RCC 7860 (cell line): ENCODE measurements around the gene LENG9.

ENCODE experiments used
- DNase-seq: peaks from one replicate; pipeline ENCODE4 v3.0.0-alpha.2; 2015; ENCODE audit warnings: low spot score
- FAIRE-seq: peaks from 2 replicates; lab custom pipeline; 2012; peaks lifted over from hg19 to GRCh38; lab: Jason Lieb, UNC

Gene LENG9

DNA sequence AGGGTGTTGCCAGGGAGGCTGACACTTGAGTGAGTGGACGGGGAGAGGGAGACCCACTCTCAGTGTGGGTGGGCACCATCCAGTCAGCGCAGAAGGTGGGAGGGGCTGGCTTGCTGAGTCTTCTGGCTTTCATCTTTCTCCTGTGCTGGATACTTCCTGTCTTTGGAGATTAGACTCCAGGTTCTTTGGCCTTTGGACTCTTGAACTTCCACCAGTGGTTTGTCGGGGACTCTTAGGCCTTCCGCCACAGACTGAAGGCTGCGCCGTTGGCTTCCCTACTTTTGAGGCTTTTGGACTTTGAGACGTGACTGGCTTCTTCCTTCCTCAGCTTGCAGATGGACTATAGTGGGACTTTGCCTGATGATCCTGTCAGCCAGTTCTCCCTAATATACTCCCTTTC, 18.8 kb downstream of the LENG9 start:
- DNase-seq (no peak), FAIRE-seq (no peak)

DNA sequence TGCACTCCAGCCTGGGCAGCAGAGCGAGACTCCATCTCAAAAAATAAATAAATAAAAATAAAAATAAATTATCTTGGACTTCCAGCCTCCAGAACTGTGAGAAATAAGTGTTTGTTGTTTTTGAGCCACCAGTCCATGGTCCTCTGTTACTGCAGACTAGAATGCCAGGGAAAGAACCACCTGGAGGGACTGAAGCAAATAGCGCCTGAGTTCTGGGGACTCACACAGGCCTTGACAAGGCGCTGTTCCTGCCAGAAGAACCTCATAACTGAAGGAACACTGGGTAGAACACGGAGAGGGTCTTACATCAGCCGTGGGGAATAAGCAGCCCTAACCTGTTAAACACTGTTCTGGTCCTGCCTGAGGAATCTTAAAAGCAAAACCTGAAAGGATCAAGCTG, 22.9 kb downstream of the LENG9 start:
- no peak for DNase-seq
- no peak for FAIRE-seq

DNA sequence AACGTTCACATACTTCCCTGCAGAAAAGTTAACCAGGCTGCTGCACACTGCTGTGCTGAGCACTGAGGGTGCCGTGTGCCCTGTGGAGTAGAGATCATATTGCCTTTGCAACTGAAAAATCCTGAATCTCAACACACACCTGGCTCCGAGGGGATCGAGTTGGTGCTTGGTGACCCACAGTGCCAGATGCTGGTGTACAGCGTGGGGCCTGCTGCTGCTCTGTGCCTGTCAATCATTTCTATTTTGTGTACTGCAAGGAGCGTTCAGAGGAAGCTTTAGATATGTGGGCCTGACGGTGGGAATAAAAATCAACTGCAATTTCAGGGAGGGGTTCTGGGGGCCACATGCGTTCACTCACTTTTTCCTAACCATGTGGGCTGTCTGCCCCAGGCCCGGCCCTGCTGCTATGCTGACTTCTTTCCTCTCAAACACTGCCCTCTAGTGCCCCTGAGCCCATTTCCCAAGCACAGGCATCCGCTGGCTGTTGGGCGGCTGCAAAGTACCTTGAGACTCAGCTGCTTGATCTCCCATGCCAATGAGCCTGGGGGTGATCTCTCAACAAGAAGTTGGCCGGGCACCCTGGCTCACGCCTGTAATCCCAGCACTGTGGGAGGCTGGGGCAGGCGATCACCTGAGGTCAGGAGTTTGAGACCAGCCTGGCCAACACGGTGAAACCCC, 24.3 kb downstream of the LENG9 start:
- FAIRE-seq: no peak
- DNase-seq: no peak

DNA sequence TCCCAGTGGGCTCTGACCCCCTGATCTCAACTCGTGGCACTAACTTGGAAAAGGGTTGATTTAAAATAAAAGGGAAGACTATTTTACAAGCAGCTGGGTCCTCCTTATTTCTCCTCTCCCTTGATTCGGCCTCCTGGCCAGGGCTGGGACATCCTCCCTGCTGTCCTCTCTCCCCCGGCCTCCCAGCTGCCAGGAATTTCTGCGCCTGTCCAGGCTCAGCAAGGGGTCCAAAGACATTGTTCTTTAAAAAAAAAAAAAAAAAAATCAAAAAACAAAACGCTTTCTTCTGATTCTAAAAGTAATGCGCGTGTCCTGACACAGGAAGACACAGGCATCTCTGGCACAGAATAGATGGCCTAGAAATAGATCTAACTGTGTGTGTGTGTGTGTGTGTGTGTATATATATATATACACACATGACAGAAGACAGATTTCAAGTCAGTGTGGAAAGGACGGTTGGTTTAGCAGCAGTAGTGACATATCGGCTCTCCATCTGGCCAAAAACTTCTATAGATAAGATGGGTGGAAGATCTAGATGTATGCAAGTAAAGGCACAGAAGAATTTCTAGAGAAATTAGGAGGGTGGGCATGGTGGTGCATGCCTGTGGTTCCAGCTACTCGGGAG, 26.8 kb downstream of the LENG9 start:
- no peak for DNase-seq
- FAIRE-seq: no peak

GRCh38 chr19:54436031-54436523, 27.5 kb downstream of the LENG9 start:
- DNase-seq (no peak), FAIRE-seq (no peak)

- no peak for FAIRE-seq
- DNase-seq: no peak
These were observed 28.0 kb downstream of the LENG9 start for GRCh38 chr19:54435551-54436016.

DNA sequence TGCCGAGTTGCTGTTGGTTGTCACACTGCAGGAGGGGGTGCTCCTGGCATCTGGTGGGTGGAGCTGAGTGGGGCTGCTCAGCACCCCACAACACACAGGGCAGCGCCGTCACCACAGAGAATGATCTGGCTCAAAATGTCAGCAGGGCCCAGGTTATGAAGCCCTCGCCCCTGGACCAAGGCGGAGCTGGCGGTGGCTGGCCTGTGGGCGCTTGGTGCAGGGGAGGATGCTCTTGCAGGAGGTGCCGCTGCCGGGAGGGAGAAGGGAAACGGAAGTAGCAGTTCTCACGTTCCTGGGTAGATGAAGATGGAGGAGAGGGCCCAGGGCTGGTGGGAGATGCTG, 28.7 kb downstream of the LENG9 start:
- DNase-seq (no peak), FAIRE-seq (no peak)

GRCh38 chr19:54434112-54434872, 29.3 kb downstream of the LENG9 start:
- no peak for FAIRE-seq
- DNase-seq: no peak

DNA sequence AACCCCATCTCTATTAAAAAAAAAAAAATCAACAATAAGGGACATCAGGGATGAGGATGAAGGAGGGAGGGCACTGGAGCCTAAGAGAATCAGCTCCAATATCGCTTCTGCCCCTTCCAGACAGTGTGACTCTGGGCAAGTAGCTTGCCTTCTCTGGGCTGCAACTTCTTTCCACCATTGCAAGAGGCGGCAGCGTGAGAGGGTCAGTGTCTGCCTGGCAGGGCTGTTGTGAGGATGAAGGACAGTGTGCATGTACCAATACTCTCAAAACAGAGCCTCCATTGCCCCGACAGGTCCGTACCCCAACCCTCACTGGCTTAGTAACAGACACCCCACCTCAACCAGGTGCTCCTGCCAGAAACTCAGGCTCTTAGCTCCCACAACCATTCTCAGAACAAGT, 29.9 kb downstream of the LENG9 start:
- FAIRE-seq (no peak), DNase-seq (no peak)

GRCh38 chr19:54432144-54432738, 31.3 kb downstream of the LENG9 start:
- FAIRE-seq: no peak
- DNase-seq: no peak

DNA sequence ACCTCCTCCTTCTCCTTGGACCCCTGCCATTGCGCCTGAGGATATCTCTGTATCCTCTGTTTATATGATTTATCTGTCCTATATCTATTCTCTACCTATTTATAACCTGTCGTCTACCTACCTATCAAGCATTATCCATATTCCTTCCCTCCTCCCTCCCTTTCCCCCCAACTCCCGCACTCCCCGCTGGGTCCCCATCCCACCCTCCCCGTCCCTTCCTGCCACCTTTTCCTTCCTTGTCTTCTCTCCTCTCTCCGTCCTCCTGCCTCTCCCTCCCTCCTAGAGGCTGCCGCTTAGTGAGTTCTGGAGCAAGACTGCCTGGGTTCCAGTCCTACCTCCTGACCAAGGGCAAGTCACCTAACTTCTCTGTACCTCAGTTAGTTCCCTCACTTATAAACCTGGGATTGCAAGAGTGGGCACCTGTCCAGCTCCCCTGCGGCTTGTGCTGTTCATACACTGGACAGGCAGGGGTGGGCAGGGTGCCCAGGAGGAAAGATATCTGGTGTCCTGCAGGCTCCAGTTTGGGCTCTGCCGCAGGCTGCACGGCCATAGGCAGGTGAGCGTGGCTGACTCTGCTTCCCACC, 32.2 kb downstream of the LENG9 start:
- no peak for FAIRE-seq
- peak; percentile 13 for DNase-seq

DNA sequence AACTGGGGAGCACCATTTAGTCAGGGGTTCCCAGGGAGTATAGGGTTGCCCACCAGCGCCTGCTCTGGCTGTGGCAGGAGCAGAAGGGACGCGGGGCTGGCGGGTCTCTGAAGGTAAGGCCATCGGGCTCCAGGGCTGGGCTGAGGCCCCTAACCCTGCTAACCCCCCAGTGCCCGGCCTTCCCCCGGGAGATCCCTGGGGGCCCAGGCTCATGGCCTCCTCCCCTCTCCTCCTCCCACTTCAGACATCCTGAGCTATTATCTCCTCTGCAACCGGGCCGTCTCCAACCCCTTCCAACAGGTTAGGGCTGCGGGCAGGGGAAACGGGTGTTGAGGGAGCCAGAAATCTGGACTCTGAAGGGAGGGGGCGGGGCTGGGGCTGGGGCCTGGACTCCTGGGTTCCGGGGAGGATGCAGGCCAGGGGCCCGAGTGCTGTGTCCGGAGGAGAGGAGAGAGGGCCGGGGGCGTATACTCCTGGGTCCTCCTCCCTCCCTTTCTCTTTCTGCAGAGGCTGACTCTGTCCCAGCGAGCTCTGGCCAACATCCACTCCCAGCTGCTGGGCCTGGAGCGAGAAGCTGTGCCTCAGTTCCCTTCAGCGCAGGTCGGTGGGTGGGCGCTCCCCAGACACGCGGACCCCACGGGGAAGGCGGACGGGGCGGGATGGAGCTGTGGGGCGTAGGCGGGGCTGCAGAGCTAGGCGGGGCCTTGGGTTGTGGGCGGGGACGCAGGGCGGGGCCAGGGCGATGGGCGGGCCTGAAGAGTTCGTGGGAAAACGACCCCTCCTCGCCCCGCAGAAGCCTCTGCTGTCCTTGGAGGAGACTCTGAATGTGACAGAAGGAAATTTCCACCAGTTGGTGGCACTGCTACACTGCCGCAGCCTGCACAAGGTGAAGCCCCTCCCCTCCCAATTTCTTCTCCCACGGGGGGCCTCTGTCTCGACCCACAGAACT, 33.0 kb downstream of the LENG9 start:
- FAIRE-seq: no peak

GRCh38 chr19:54429545-54430227, 33.9 kb downstream of the LENG9 start:
- FAIRE-seq: no peak
- no peak for DNase-seq

More for the DNA sequence above, 33.0 kb downstream of the LENG9 start:
- no peak for DNase-seq

DNA sequence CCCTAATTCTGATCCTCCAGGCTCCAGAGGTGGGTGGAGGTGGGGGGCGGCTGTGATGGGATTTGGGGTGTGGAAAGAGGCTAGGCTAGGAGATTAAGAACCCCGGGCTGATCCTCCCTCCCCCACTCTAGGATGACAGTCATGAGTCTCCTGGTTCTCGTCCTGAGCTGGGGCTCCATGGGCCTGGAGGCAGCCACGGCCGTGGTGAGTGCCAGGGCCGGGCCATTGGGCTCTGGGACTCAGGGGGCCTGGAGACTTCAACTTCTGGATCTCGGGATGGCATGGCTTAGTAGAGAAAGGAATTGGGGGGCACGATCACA, 34.4 kb downstream of the LENG9 start:
- DNase-seq: no peak
- no peak for FAIRE-seq

GRCh38 chr19:54428323-54429175, 35.0 kb downstream of the LENG9 start:
- no peak for FAIRE-seq
- no peak for DNase-seq

DNA sequence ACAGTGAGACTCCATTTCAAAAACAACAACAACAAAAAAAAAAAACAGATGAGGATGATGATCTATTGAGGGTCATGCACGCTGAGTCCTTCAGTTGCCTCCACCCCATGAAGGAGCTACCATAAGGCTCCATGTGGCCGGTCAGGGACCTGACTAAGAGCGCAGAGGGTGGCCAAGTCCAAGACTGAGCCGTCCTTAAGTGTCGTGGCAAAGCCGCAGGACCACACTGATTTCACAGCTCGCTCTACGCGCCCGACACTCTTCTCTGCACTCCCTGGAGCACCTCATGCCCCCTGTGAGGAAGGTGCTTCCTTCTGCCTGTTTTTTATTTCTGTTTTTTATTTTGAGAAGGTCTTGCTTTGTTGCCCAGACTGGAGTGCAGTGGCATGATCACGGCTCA, 36.0 kb downstream of the LENG9 start:
- no peak for FAIRE-seq
- DNase-seq: no peak

GRCh38 chr19:54426291-54426931, 37.2 kb downstream of the LENG9 start:
- DNase-seq (no peak), FAIRE-seq (no peak)

- no peak for FAIRE-seq
- no peak for DNase-seq
These were observed 38.2 kb downstream of the LENG9 start for GRCh38 chr19:54425382-54425723.
